Measurements from ENCODE around the gene BAIAP2. TPM values are rescaled to one million over a fixed set of nuclear protein-coding genes. Genes with fewer than 3 reads are reported as not detected.
A peak's percentile ranks its signal among the peaks of the same experiment; 100 is the strongest.

BAIAP2 gene
- total and polyA plus RNA-seq, 10 of the 15 experiments (the other 5 are each of a cell fraction or from before 2014, with no cell fraction given), result 0.15 to 1.2 (median 0.46) TPM; not detected in 2

- TF ChIP-seq ZNF687 (IDR thresholded peaks at IDR 0.05), result peak; percentile 30; the same call in 1 of the 2 replicates
- TF ChIP-seq DPF2 (IDR thresholded peaks at IDR 0.05), result peak; percentile 69
- no peak for TF ChIP-seq CEBPB (IDR thresholded peaks at IDR 0.05; ENCODE audit: borderline replicate concordance in 1 of 2, low read depth in 2 of 2, low read length in 2 of 2)
- TF ChIP-seq BMI1 (IDR thresholded peaks at IDR 0.05; ENCODE audit: borderline replicate concordance), result peak; percentile 93
- TF ChIP-seq MTA2 (IDR thresholded peaks at IDR 0.05; ENCODE audit: low read depth), result peak; percentile 52; the same call in 1 of the 2 replicates
- 0 out of 2 replicates have a peak, but pooled peaks have one; percentile 18 for TF ChIP-seq IRF4 (IDR thresholded peaks at IDR 0.05; ENCODE audit: low read depth, low read length)
- TF ChIP-seq EED (IDR thresholded peaks at IDR 0.05; ENCODE audit: low read depth), result no peak
- peak; percentile 75 for TF ChIP-seq IKZF1 (conservative IDR thresholded peaks at IDR 0.05)
- TF ChIP-seq JUNB (IDR thresholded peaks at IDR 0.05), result peak; percentile 8; the same call in 1 of the 2 replicates
- 0 out of 2 replicates have a peak, but pooled peaks have one; percentile 16 for TF ChIP-seq TCF12 (IDR thresholded peaks at IDR 0.05; ENCODE audit: low read depth, low read length)
- TF ChIP-seq RAD51 (IDR thresholded peaks at IDR 0.05), result peak; percentile 73
- 0 out of 3 replicates have a peak, but pooled peaks have one; percentile 8 for TF ChIP-seq POU2F2 (IDR thresholded peaks at IDR 0.05; ENCODE audit: borderline replicate concordance, low read depth, low read length)
- peak; percentile 63; the same call in 1 of the 2 replicates for TF ChIP-seq ATF7 (IDR thresholded peaks at IDR 0.05; ENCODE audit: low read depth)
- TF ChIP-seq SRF (IDR thresholded peaks at IDR 0.05; ENCODE audit: low read depth in 2 of 2, low read length in 2 of 2), result no peak
- no peak for TF ChIP-seq STAT3 (IDR thresholded peaks at IDR 0.05; ENCODE audit: low read depth, low read length)
These were observed 59.8 kb downstream of the BAIAP2 start (continued) for GRCh38 chr17:81094509-81095382.
